Measurements from ENCODE around the gene LETM1. TPM values are rescaled to one million over a fixed set of nuclear protein-coding genes. Genes with fewer than 3 reads are reported as not detected.

LETM1 gene
- total and polyA plus RNA-seq, 2 experiments from 2014 or later = 23.3 to 68.9 TPM

DNA sequence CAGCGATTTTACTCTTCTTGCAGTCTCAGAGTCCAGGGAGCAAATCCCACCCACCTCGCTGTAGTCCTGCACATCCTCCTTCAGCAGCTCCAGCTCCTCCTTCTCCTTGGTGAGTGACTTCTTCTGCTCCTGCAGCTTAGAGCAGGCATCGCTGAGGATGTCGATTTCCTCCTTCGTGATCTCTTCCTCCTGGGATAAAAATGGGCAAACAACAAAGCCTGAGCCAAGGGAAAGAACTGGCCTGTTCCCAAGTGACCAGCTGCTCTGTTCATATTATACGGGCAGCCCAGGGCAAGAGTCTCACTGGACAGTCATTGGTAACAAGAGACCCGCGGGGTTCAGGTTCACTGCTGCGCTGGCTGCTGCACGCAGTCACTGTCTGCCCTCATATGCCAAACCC, 36.7 kb downstream of the LETM1 start (continued):
- TF ChIP-seq, protein P1, sequence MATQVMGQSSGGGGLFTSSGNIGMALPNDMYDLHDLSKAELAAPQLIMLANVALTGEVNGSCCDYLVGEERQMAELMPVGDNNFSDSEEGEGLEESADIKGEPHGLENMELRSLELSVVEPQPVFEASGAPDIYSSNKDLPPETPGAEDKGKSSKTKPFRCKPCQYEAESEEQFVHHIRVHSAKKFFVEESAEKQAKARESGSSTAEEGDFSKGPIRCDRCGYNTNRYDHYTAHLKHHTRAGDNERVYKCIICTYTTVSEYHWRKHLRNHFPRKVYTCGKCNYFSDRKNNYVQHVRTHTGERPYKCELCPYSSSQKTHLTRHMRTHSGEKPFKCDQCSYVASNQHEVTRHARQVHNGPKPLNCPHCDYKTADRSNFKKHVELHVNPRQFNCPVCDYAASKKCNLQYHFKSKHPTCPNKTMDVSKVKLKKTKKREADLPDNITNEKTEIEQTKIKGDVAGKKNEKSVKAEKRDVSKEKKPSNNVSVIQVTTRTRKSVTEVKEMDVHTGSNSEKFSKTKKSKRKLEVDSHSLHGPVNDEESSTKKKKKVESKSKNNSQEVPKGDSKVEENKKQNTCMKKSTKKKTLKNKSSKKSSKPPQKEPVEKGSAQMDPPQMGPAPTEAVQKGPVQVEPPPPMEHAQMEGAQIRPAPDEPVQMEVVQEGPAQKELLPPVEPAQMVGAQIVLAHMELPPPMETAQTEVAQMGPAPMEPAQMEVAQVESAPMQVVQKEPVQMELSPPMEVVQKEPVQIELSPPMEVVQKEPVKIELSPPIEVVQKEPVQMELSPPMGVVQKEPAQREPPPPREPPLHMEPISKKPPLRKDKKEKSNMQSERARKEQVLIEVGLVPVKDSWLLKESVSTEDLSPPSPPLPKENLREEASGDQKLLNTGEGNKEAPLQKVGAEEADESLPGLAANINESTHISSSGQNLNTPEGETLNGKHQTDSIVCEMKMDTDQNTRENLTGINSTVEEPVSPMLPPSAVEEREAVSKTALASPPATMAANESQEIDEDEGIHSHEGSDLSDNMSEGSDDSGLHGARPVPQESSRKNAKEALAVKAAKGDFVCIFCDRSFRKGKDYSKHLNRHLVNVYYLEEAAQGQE (IDR thresholded peaks at IDR 0.05; ENCODE audit: unreplicated experiment) = no peak
- TF ChIP-seq ZNF114 (CRISPR knock-in tag; IDR thresholded peaks at IDR 0.05) = no peak
- TF ChIP-seq EZH2phosphoT487 (IDR thresholded peaks at IDR 0.05; ENCODE audit: unreplicated experiment) = no peak

DNA sequence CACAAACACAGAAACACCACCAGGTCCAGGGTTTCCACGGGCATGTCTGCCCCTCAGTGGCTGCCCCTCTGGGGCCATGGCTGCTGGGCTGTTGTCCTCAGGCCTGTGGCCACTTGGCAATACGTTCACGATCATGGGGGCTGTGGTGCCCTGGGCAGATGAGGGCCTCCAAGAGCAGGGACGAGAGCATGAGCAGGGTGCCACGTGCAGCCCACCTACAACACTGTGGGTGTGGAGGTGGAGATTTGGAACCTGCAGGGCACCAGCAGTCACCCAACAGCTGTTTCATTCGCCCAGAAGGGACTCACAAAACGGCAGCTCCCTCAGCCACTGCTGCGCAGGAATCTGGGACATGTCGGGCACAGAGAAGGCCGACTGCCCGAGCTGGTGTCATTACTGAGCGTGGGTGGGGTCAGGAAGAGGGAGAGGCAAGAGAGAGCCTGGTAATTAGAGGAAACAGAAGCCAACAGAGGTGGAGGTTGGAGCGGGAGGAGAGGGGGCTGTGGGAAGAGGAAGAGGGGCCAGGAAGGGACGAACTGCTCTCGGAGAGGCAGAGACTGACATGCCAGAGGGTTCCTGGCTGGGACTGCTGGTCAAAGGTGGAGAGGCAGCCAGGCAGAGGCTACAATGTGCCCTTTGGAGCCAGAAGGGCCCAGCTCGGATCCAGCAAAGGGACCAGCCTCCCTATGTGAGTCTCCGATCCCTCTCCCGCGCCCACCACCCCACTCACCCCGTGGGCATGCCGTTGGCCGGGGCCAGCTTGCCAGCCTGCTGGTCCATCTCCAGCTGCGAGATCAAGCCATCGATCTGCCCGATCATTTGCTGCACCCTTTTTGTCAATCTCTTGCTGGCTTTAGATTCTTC, 39.7 kb downstream of the LETM1 start:
- no peak for ATAC-seq
- H3K27me3 Mint-ChIP-seq (ENCODE audit: insufficient read depth, low read depth, poor library complexity) = peaks cover 5% of the 10 kb centered on the region
- TF ChIP-seq, protein P1 (IDR thresholded peaks at IDR 0.05; ENCODE audit: unreplicated experiment) = no peak
- TF ChIP-seq, protein P2, sequence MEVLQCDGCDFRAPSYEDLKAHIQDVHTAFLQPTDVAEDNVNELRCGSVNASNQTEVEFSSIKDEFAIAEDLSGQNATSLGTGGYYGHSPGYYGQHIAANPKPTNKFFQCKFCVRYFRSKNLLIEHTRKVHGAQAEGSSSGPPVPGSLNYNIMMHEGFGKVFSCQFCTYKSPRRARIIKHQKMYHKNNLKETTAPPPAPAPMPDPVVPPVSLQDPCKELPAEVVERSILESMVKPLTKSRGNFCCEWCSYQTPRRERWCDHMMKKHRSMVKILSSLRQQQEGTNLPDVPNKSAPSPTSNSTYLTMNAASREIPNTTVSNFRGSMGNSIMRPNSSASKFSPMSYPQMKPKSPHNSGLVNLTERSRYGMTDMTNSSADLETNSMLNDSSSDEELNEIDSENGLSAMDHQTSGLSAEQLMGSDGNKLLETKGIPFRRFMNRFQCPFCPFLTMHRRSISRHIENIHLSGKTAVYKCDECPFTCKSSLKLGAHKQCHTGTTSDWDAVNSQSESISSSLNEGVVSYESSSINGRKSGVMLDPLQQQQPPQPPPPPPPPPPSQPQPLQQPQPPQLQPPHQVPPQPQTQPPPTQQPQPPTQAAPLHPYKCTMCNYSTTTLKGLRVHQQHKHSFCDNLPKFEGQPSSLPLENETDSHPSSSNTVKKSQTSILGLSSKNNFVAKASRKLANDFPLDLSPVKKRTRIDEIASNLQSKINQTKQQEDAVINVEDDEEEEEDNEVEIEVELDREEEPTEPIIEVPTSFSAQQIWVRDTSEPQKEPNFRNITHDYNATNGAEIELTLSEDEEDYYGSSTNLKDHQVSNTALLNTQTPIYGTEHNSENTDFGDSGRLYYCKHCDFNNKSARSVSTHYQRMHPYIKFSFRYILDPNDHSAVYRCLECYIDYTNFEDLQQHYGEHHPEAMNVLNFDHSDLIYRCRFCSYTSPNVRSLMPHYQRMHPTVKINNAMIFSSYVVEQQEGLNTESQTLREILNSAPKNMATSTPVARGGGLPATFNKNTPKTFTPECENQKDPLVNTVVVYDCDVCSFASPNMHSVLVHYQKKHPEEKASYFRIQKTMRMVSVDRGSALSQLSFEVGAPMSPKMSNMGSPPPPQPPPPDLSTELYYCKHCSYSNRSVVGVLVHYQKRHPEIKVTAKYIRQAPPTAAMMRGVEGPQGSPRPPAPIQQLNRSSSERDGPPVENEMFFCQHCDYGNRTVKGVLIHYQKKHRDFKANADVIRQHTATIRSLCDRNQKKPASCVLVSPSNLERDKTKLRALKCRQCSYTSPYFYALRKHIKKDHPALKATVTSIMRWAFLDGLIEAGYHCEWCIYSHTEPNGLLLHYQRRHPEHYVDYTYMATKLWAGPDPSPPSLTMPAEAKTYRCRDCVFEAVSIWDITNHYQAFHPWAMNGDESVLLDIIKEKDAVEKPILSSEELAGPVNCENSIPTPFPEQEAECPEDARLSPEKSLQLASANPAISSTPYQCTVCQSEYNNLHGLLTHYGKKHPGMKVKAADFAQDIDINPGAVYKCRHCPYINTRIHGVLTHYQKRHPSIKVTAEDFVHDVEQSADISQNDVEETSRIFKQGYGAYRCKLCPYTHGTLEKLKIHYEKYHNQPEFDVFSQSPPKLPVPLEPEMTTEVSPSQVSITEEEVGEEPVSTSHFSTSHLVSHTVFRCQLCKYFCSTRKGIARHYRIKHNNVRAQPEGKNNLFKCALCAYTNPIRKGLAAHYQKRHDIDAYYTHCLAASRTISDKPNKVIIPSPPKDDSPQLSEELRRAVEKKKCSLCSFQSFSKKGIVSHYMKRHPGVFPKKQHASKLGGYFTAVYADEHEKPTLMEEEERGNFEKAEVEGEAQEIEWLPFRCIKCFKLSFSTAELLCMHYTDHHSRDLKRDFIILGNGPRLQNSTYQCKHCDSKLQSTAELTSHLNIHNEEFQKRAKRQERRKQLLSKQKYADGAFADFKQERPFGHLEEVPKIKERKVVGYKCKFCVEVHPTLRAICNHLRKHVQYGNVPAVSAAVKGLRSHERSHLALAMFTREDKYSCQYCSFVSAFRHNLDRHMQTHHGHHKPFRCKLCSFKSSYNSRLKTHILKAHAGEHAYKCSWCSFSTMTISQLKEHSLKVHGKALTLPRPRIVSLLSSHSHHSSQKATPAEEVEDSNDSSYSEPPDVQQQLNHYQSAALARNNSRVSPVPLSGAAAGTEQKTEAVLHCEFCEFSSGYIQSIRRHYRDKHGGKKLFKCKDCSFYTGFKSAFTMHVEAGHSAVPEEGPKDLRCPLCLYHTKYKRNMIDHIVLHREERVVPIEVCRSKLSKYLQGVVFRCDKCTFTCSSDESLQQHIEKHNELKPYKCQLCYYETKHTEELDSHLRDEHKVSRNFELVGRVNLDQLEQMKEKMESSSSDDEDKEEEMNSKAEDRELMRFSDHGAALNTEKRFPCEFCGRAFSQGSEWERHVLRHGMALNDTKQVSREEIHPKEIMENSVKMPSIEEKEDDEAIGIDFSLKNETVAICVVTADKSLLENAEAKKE (CRISPR knock-in tag; IDR thresholded peaks at IDR 0.05) = no peak
- no peak for TF ChIP-seq CREB1 (CRISPR knock-in tag; IDR thresholded peaks at IDR 0.05; ENCODE audit: low read depth)
- no peak for TF ChIP-seq POLR2AphosphoS5 (IDR thresholded peaks at IDR 0.05; ENCODE audit: low read depth)
- TF ChIP-seq, protein P3, sequence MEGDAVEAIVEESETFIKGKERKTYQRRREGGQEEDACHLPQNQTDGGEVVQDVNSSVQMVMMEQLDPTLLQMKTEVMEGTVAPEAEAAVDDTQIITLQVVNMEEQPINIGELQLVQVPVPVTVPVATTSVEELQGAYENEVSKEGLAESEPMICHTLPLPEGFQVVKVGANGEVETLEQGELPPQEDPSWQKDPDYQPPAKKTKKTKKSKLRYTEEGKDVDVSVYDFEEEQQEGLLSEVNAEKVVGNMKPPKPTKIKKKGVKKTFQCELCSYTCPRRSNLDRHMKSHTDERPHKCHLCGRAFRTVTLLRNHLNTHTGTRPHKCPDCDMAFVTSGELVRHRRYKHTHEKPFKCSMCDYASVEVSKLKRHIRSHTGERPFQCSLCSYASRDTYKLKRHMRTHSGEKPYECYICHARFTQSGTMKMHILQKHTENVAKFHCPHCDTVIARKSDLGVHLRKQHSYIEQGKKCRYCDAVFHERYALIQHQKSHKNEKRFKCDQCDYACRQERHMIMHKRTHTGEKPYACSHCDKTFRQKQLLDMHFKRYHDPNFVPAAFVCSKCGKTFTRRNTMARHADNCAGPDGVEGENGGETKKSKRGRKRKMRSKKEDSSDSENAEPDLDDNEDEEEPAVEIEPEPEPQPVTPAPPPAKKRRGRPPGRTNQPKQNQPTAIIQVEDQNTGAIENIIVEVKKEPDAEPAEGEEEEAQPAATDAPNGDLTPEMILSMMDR (conservative IDR thresholded peaks at IDR 0.05; ENCODE audit: low read depth in 2 of 2) = no peak
- TF ChIP-seq JUNB (IDR thresholded peaks at IDR 0.05; ENCODE audit: unreplicated experiment) = no peak

More for the DNA sequence above, 39.7 kb downstream of the LETM1 start:
- Histone ChIP-seq H3K9me2 (ENCODE audit: insufficient read depth) (no peaks in the 10 kb centered on the region), H3K27me3 (ENCODE audit: insufficient read depth) (no peaks in the 10 kb centered on the region), H3K27ac (ENCODE audit: low read depth) (no peak overlapping the region), H3K4me3 (no peak overlapping the region), H4K20me1 (replicated peaks; ENCODE audit: insufficient read depth) (peaks cover 10% of the 10 kb centered on the region; the same call in 1 of the 2 replicates), H3K4me1 (ENCODE audit: insufficient read depth) (no peaks in the 10 kb centered on the region), H2AFZ (no peak overlapping the region), H3K4me2 (no peak overlapping the region), H3K36me3 (ENCODE audit: insufficient read depth) (peaks cover 21% of the 10 kb centered on the region), H3K79me2 (replicated peaks; ENCODE audit: insufficient read depth) (no peaks in the 10 kb centered on the region), H3F3A (replicated peaks; ENCODE audit: low read depth) (0 out of 2 replicates have a peak, but pooled peaks cover 3% of the 10 kb centered on the region)
- peaks cover 2% of the 10 kb centered on the region; the same call in 2 of the 3 replicates for H3K4me1 Mint-ChIP-seq
- no peak overlapping the region for H3K27ac Mint-ChIP-seq
- H3K4me3 Mint-ChIP-seq = no peak overlapping the region
- H3K36me3 Mint-ChIP-seq (ENCODE audit: low read depth) = peaks cover 44% of the 10 kb centered on the region
- DNase-seq (ENCODE audit: low spot score) = no peak
- H3K9me3 Mint-ChIP-seq = no peaks in the 10 kb centered on the region

Data from GM23338 (cell line).